GM19395 (cell line): ENCODE results near the gene ERMP1.
"Not testable (repeated sequence)": the region's sequence is repeated elsewhere in the genome, so short reads cannot be mapped to it uniquely, and the experiment has no call there.

Source experiments
- ATAC-seq: cut with Tn5 transposase; IDR thresholded peaks from one replicate; pipeline ENCODE4 v1.9.1; 2021; ENCODE audit warnings: mild to moderate bottlenecking, moderate library complexity; ENCODE audit not compliant: unreplicated experiment

Gene ERMP1

GRCh38 chr9:5784526-5785315 is 48.2 kb downstream of the ERMP1 start:
- ATAC-seq: no peak

- ATAC-seq: no peak
Observed at GRCh38 chr9:5783982-5784381, 48.9 kb downstream of the ERMP1 start.

- not testable (repeated sequence) for ATAC-seq
Observed at GRCh38 chr9:5783420-5783819, 49.5 kb downstream of the ERMP1 start.

- ATAC-seq: not testable (repeated sequence)
Observed at GRCh38 chr9:5779705-5780218, 53.2 kb downstream of the ERMP1 start.

- ATAC-seq: no peak
Observed at GRCh38 chr9:5778805-5779204, 54.1 kb downstream of the ERMP1 start.

- no peak for ATAC-seq
Observed at GRCh38 chr9:5773324-5773999, 59.5 kb downstream of the ERMP1 start.

- ATAC-seq: no peak
Observed at GRCh38 chr9:5767968-5768932, 64.7 kb downstream of the ERMP1 start.

GRCh38 chr9:5764130-5764868 is 68.6 kb downstream of the ERMP1 start:
- peak; percentile 97 for ATAC-seq

GRCh38 chr9:5762421-5762820 is 70.5 kb downstream of the ERMP1 start:
- no peak for ATAC-seq

- ATAC-seq: no peak
Observed at GRCh38 chr9:5760338-5760737, 72.6 kb downstream of the ERMP1 start.

- ATAC-seq: no peak
Observed at GRCh38 chr9:5756633-5757032, 76.3 kb downstream of the ERMP1 start.

GRCh38 chr9:5750569-5750968 is 82.3 kb downstream of the ERMP1 start:
- ATAC-seq: no peak

- ATAC-seq: no peak
Observed at GRCh38 chr9:5749306-5749705, 83.6 kb downstream of the ERMP1 start.

GRCh38 chr9:5748438-5748837 is 84.5 kb downstream of the ERMP1 start:
- ATAC-seq: no peak

GRCh38 chr9:5743109-5743508 is 89.8 kb downstream of the ERMP1 start:
- no peak for ATAC-seq

- no peak for ATAC-seq
Observed at GRCh38 chr9:5736563-5737346, 96.2 kb downstream of the ERMP1 start.

- no peak for ATAC-seq
Observed at GRCh38 chr9:5735072-5735471, 97.8 kb downstream of the ERMP1 start.
